HG03139 (cell line): ENCODE results near the gene PDGFC.
"Not testable (repeated sequence)": the region's sequence is repeated elsewhere in the genome, so short reads cannot be mapped to it uniquely, and the experiment has no call there.

Experiments
- ATAC-seq: cut with Tn5 transposase; IDR thresholded peaks from one replicate; pipeline ENCODE4 v1.9.1; 2021; ENCODE audit not compliant: unreplicated experiment

Gene PDGFC

DNA sequence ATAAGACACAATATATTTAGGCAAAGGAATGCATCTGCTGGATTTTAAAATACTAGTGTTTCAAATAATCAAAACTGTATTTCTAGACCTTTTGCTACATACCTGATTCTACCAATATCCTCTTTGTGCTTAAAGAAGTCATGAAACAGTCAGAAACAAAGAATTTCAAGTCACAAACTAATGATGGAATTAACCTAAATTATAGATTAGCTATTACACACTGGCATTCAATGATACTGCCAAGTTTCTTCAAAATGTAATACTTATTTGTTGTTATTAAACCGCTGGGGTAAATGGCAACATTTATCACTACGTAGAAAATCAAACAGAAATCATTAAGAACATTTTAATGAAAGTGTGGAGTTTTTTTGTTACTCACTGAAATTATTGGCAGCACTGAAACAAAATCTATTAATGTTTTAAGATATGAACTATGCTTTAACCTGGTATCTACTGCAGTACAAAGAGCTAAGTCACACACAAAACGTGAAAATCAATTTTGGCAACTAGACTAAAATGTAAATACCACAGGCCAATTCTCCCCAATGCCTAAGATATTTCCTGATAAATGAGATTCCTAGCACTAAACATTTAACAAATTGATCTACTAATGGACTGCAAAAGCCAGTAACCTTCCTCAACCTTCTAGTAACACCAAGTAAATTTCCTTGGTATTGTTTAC lies 19.4 kb downstream of the PDGFC start:
- ATAC-seq, result no peak

- no peak for ATAC-seq
Observed at GRCh38 chr4:156950948-156951347, 20.7 kb downstream of the PDGFC start.

DNA sequence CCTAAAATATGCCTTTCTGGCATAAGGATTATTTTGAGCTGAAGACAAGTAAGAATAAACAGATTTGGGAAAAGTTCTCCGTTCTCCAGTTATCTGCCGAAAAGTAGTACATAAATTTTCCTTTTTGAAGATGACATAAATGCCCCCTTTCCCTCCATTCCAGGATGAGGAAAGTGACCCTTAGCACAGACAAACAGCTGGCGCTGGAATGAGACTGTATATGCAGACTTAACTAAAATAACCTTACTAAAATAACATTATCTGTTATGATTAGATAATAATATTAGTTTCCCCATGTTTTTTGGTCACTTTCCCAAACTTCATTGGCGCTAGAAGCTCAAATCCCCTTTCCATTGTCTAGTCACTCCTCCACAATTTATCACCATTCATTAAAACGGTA lies 21.5 kb downstream of the PDGFC start:
- no peak for ATAC-seq

DNA sequence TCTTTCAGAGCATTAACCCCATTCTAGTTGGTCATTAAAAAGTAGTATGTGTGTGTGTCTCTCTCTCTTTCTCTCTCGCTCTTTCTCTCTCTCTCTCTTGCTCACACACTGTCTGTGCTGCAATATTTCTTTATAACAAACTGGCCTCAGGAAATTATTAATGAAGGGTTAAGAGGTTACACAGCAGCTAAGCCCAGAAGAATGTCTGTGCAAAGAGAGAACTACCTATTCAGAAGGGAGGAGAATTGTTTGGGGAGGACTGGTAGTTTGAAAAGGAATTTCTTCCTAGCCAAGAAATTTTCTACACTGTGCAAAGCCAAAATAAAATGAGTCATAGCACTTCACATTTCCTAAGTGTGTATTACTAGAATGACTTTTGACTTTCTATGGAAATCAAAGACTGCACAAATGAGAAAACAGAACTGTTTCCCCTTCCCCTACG lies 22.2 kb downstream of the PDGFC start:
- no peak for ATAC-seq

GRCh38 chr4:156948738-156949137 lies 22.9 kb downstream of the PDGFC start:
- no peak for ATAC-seq

GRCh38 chr4:156948133-156948532 lies 23.5 kb downstream of the PDGFC start:
- ATAC-seq, result no peak

DNA sequence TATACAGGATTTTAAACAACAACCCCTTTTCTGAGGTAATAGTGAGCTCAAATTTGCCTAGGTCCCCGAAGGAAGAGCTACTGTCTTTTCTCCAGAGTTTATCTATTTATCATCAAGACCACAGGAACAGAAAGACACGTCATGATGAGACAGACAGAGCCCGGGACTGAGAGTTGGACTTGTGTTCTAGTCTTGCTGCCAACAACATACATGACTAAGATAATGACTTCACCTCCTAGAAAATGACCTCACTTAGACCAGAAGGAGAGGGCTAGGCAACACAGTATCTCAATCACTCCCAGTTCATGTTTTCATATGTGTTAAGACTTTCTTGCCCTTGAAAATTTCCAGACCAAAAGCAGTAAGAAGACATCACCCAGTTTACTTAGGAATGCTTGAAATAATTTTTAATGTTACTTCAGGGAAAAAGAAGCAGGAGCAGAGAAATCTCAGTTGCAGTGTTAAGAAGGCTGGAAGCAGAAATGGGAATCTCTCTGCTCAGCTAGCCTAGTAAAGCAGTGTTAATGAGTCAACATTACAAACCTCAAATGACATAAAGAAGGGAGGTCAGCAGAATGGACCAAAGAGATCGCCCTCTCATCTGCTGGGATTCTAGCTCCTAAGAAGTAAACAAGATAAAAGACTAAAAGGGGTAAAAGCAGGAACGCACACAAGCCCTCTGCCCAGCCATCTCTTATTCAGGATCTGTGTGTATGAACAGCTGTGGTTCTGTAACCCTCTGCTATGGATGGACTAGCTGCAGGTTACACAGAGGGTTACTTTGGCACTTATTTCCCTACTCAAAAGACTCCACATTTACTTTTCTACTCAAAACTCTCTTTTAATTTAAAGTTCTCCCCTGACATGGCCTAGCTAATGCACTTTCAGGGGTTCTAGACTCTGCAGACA lies 24.8 kb downstream of the PDGFC start:
- no peak for ATAC-seq

GRCh38 chr4:156945532-156945931 lies 26.1 kb downstream of the PDGFC start:
- no peak for ATAC-seq

GRCh38 chr4:156942991-156943390 lies 28.6 kb downstream of the PDGFC start:
- ATAC-seq, result no peak

DNA sequence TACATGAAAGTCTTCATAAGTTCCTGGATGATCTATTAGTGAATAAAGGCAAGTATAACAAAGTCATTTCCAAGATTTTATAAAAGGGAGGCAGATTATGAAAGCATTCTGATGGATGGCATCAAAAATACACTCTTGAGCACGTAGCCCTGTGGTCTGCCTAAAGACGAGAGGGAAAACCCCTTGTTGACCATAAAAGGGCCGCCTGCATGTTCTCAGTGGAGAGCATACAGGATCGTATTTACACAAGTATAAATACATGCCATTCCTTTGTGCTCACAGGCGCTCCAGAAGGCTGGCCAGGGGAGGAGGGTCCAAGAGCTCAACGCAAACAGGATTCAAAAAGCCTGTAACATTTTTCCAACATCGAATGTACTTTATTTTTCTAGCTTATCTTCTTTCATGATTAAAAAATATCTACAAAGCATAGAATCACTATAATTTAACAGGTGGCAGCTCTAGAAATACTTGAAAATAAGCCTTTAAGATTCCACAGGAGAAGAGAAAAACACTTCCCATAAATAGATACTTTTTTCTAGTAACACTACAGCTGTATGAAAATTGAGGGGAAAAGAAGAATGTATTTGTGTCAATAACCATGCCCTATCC lies 29.6 kb downstream of the PDGFC start:
- ATAC-seq, result no peak

DNA sequence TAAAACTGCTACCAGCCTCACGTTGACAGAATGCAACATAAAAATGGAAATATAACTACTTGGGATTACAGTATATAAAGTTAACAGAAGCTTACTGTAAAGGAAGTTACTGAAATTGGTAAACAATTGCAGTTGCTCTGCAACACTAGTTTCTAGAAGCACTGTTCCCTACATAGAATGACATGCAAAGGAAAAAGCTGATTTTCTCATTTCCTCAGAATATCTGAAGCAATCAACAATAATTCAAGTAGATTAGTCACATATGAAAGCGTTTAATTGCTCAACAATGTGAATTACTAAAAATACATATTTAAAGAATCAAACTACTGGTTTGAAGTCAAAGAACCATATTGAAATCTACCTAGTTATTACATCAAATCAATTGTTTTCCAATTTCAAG lies 31.8 kb downstream of the PDGFC start:
- no peak for ATAC-seq

- no peak for ATAC-seq
Observed at GRCh38 chr4:156939139-156939538, 32.5 kb downstream of the PDGFC start.

GRCh38 chr4:156934259-156934635 lies 37.4 kb downstream of the PDGFC start:
- ATAC-seq, result no peak

DNA sequence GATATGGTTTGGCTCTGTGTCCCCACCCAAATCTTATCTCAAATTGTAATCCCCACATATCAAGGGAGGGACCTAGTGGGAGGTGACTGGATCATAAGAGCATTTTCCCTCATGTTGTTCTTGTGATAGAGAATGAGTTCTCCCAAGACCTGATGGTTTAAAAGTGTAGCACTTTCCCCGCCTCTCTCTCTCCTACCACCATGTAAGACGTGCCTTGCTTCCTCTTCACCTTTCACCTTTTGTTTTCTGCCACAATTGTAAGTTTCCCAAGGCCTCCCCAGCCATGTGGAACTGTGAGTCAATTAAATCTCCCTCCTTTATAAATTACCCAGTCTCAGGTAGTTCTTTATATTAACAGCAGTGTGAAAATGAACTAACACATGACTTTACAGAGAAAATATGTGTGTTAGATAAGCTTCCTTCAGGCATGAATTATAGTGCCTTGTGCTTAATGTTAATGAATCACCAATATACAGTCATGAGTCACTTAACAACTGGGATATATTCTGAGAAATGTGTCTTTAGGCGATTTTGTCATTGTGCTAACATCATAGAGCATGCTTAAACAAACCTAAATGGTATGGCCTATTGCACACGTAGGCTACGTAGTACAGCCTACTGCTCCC lies 37.9 kb downstream of the PDGFC start:
- ATAC-seq, result no peak

GRCh38 chr4:156932360-156932759 lies 39.2 kb downstream of the PDGFC start:
- ATAC-seq, result not testable (repeated sequence)

GRCh38 chr4:156931267-156931666 lies 40.3 kb downstream of the PDGFC start:
- ATAC-seq, result no peak

- no peak for ATAC-seq
Observed at GRCh38 chr4:156929386-156930105, 42.1 kb downstream of the PDGFC start.

DNA sequence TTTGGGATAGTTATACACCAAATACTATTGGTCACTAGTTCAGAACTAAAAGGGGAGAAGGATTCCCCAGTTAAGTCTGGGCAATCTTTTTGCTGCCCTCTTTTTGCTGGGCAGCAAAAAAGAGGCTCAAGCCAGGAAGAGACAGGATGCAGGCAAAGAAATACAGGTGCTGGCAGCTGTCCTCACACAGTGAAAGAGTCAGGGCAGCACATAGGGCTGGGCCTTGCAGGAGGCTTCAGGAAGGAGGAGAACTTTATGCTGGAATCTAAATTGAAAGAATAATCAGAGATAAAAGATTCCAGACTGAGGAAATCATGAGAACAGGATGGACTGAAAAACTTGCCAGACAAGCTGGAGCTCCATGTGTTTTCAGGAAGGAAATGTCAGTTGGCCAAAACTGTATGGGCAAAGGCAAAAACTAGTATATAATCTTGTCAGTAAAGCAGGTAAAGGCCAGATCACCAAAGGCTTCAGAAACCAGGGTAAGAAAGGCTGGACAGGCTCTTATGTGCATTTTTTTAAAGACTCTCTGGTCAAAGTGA lies 46.8 kb downstream of the PDGFC start:
- no peak for ATAC-seq

GRCh38 chr4:156923525-156923924 lies 48.1 kb downstream of the PDGFC start:
- ATAC-seq, result no peak

GRCh38 chr4:156915221-156915620 lies 56.4 kb downstream of the PDGFC start:
- ATAC-seq, result no peak

GRCh38 chr4:156913234-156913633 lies 58.4 kb downstream of the PDGFC start:
- no peak for ATAC-seq
